Measurements from ENCODE around the gene FAM47E. TPM values are rescaled to one million over a fixed set of nuclear protein-coding genes. Genes with fewer than 3 reads are reported as not detected.

FAM47E gene
- total and polyA plus RNA-seq, 9 of the 15 experiments (the other 6 are each of a cell fraction or from before 2014, with no cell fraction given) = 3.7 to 15.6 (median 6.4) TPM

- H2AFZ ChIP-seq (ENCODE audit: low read depth, low read length) = no peak overlapping the region
Measured at GRCh38 chr4:76216975-76217814, 34.3 kb upstream of the FAM47E start.

More at GRCh38 chr4:76216975-76217814, 34.3 kb upstream of the FAM47E start:
- WGBS (ENCODE audit: insufficient coverage, low coverage, missing lambda C conversion rate) = 68% methylated on average over 6 of the region's 6 CpGs
- ATAC-seq (no peak), DNase-seq (ENCODE audit: extremely low read depth in 1 of 4, low spot score in 3 of 4) (no peak), FAIRE-seq (no peak)
- no peaks in the 10 kb centered on the region for H3K36me3 ChIP-seq (ENCODE audit: control insufficient read depth, insufficient read depth, low read length)
- H3K9ac ChIP-seq (ENCODE audit: insufficient read depth in 1 of 2, low read depth in 2 of 2, low read length in 2 of 2) = no peak overlapping the region
- CTCF ChIA-PET (ENCODE audit: low intra/inter-chr PET ratio) = no interaction called here
- no peaks in the 10 kb centered on the region for H3K9me1 ChIP-seq (ENCODE audit: control insufficient read depth, insufficient read depth, low read length)
- no peak overlapping the region for H3K27ac ChIP-seq (ENCODE audit: extremely low read depth, low read depth, low read length)
- intact Hi-C loops (cut with micrococcal nuclease) = no loop called here
- no peaks in the 10 kb centered on the region for H3K27me3 ChIP-seq (ENCODE audit: control insufficient read depth in 2 of 2, insufficient read depth in 2 of 2, low read length in 2 of 2)
- H3K9me3 ChIP-seq (replicated peaks; ENCODE audit: control insufficient read depth, insufficient read depth, low read depth, low read length) = no peaks in the 10 kb centered on the region
- peak; percentile 77 for TF ChIP-seq ZNF766 (CRISPR knock-in tag; conservative IDR thresholded peaks at IDR 0.05)
- TF ChIP-seq, protein P1, sequence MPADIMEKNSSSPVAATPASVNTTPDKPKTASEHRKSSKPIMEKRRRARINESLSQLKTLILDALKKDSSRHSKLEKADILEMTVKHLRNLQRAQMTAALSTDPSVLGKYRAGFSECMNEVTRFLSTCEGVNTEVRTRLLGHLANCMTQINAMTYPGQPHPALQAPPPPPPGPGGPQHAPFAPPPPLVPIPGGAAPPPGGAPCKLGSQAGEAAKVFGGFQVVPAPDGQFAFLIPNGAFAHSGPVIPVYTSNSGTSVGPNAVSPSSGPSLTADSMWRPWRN (IDR thresholded peaks at IDR 0.05; ENCODE audit: low read depth) = no peak
- no peak overlapping the region for H3K4me2 ChIP-seq (ENCODE audit: insufficient read depth, low read length)
- peaks cover 14% of the 10 kb centered on the region for H3K79me2 ChIP-seq (ENCODE audit: control insufficient read depth, insufficient read depth, low read length)
- POLR2A ChIA-PET = interaction anchor here (0.6 to 1.5 kb wide), 3 partner anchors 13 to 158 kb away, joined by 3 read pairs; no protein-coding TSS in a partner anchor
- no peak overlapping the region for H3K4me3 ChIP-seq
- in situ Hi-C loops (cut with MboI) = no loop called here
- no peaks in the 10 kb centered on the region for H4K20me1 ChIP-seq (replicated peaks; ENCODE audit: control insufficient read depth, insufficient read depth, low read length)
- BruUV-seq (replicated peaks) = no TSS peak
- H3K4me1 ChIP-seq (replicated peaks in 1 of 2; ENCODE audit: control insufficient read depth in 2 of 2, insufficient read depth in 2 of 2, low read length in 2 of 2) = peaks cover 15 to 20% of the 10 kb centered on the region in 2 experiments
